CD4-positive, CD25-positive, alpha-beta regulatory T cell (primary cell): Measurements from ENCODE around the gene TNPO3. TPM values are rescaled to one million over a fixed set of nuclear protein-coding genes. Genes with fewer than 3 reads are reported as not detected.
"Not testable (repeated sequence)": the region's sequence is repeated elsewhere in the genome, so short reads cannot be mapped to it uniquely, and the experiment has no call there.

Experiments used
- ATAC-seq, 2 donors: fragments of 150-1000 bp; cut with Tn5 transposase; one replicate each; pipeline ENCODE4 v1.10.0; 2021; ENCODE audit warnings: low read depth in 2 of 2, moderate number of reproducible peaks in 2 of 2, moderate library complexity in 1 of 2
- DNase-seq, 3 donors: peaks; one replicate each; pipeline versions ENCODE4 v3.0.0 to v3.0.0-alpha.2; 2012 to 2022; ENCODE audit warnings: mixed read lengths in 1 of 3
- H3K27ac ChIP-seq: one replicate; pipeline ENCODE4 v1.7.0; 2013; ENCODE audit warnings: mild to moderate bottlenecking, low read length; ENCODE audit not compliant: insufficient read depth, poor library complexity, severe bottlenecking
- H3K27me3 ChIP-seq: one replicate; pipeline ENCODE4 v1.7.0; 2013; ENCODE audit warnings: low read length; ENCODE audit not compliant: control insufficient read depth, insufficient read depth
- H3K36me3 ChIP-seq: one replicate; pipeline ENCODE4 v1.7.0; 2013; ENCODE audit warnings: mild to moderate bottlenecking, low read length, moderate library complexity; ENCODE audit not compliant: control insufficient read depth, insufficient read depth
- H3K4me1 ChIP-seq: 2 replicates; pipeline ENCODE4 v1.7.0; 2013; ENCODE audit warnings: mild to moderate bottlenecking, low read length; ENCODE audit not compliant: insufficient read depth, control insufficient read depth, poor library complexity, severe bottlenecking
- H3K4me3 ChIP-seq: one replicate; pipeline ENCODE4 v1.7.0; 2013; ENCODE audit warnings: low read depth, mild to moderate bottlenecking, low read length, moderate library complexity
- H3K9me3 ChIP-seq, 2 experiments: 1 replicate in 1 of 2; 2 replicates in 1 of 2; pipeline ENCODE4 v1.7.0; 2013; ENCODE audit warnings: low read length in 2 of 2, mild to moderate bottlenecking in 1 of 2, moderate library complexity in 1 of 2; ENCODE audit not compliant: control insufficient read depth in 2 of 2
- H3K27ac Mint-ChIP-seq, 3 donors: one replicate each; pipeline ENCODE4 v1.8.0; 2020 to 2022; ENCODE audit warnings: mild to moderate bottlenecking in 3 of 3, mixed read lengths in 3 of 3, moderate library complexity in 2 of 3
- H3K27me3 Mint-ChIP-seq: one replicate; pipeline ENCODE4 v1.8.0; 2022; ENCODE audit warnings: mild to moderate bottlenecking, mixed read lengths
- H3K36me3 Mint-ChIP-seq: one replicate; pipeline ENCODE4 v1.8.0; 2020; ENCODE audit warnings: mixed read lengths
- H3K4me1 Mint-ChIP-seq, 4 donors: one replicate each; pipeline ENCODE4 v1.8.0; 2020 to 2022; ENCODE audit warnings: mixed read lengths in 4 of 4, mild to moderate bottlenecking in 1 of 4
- H3K4me3 Mint-ChIP-seq, 4 donors: one replicate each; pipeline ENCODE4 v1.8.0; 2020 to 2022; ENCODE audit warnings: mild to moderate bottlenecking in 4 of 4, mixed read lengths in 4 of 4, moderate library complexity in 3 of 4
- H3K9me3 Mint-ChIP-seq, 7 donors: one replicate each; pipeline ENCODE4 v1.8.0; 2020 to 2022; ENCODE audit warnings: mixed read lengths in 7 of 7, mild to moderate bottlenecking in 3 of 7, moderate library complexity in 2 of 7
- polyA plus RNA-seq, 4 donors: library from polyadenylated mRNA; unstranded; fragments of 300-500 nt; fragmentation: Illumina TruSeq; gene quantifications; one replicate each; pipeline ENCODE4 v1.2.3, GENCODE V29; 2021
- total RNA-seq: library from RNA; stranded (reverse); gene quantifications from one replicate; pipeline ENCODE4 v1.2.3, GENCODE V29; 2022

Gene TNPO3
- total and polyA plus RNA-seq, 5 donors from 2014 or later = 31.6 to 48.8 (median 36.2) TPM

- not testable (repeated sequence) for H3K4me3 Mint-ChIP-seq, H3K9me3 Mint-ChIP-seq, H3K27ac Mint-ChIP-seq, DNase-seq, ATAC-seq, H3K27ac ChIP-seq, H3K4me3 ChIP-seq, H3K27me3 ChIP-seq, H3K27me3 Mint-ChIP-seq, H3K9me3 ChIP-seq
- peaks cover 65% of the 10 kb centered on the region for H3K4me1 ChIP-seq
- H3K4me1 Mint-ChIP-seq = peaks cover 39 to 80% (median 58%) of the 10 kb centered on the region in 4 donors
- peaks cover 19% of the 10 kb centered on the region for H3K36me3 ChIP-seq
- peaks cover 26% of the 10 kb centered on the region for H3K36me3 Mint-ChIP-seq
Observed at GRCh38 chr7:129051459-129051858, 3.5 kb downstream of the TNPO3 start.

- H3K4me3 ChIP-seq = no peak overlapping the region
- H3K36me3 ChIP-seq = peaks cover 19% of the 10 kb centered on the region
- Mint-ChIP-seq H3K27me3 (no peaks in the 10 kb centered on the region), H3K4me3 (peak overlapping the region in 2 of 4 donors; percentile 32 to 41), H3K36me3 (peaks cover 32% of the 10 kb centered on the region), H3K4me1 (peaks cover 48 to 87% (median 74%) of the 10 kb centered on the region in 4 donors), H3K27ac (peak overlapping the region in 1 of 3 donors; percentile 46), H3K9me3 (no peaks in the 10 kb centered on the region)
- DNase-seq = no peak
- no peaks in the 10 kb centered on the region for H3K9me3 ChIP-seq
- ATAC-seq = no peak
- no peak overlapping the region for H3K27ac ChIP-seq
- peaks cover 66% of the 10 kb centered on the region for H3K4me1 ChIP-seq
- H3K27me3 ChIP-seq = no peaks in the 10 kb centered on the region
Observed at GRCh38 chr7:129047761-129048160, 7.2 kb downstream of the TNPO3 start.

GRCh38 chr7:129045682-129046081 is 9.2 kb downstream of the TNPO3 start:
- Mint-ChIP-seq H3K4me3 (peak overlapping the region in 3 of 4 donors; percentile 22 to 58 (median 51)), H3K36me3 (peaks cover 33% of the 10 kb centered on the region), H3K27ac (peak overlapping the region in 1 of 3 donors; percentile 82), H3K4me1 (peaks cover 61 to 94% (median 78%) of the 10 kb centered on the region in 4 donors), H3K9me3 (no peaks in the 10 kb centered on the region), H3K27me3 (no peaks in the 10 kb centered on the region)
- no peak overlapping the region for H3K4me3 ChIP-seq
- H3K9me3 ChIP-seq = no peaks in the 10 kb centered on the region
- ATAC-seq (no peak), DNase-seq (no peak)
- no peaks in the 10 kb centered on the region for H3K27me3 ChIP-seq
- H3K36me3 ChIP-seq = peaks cover 10% of the 10 kb centered on the region
- peaks cover 51% of the 10 kb centered on the region for H3K4me1 ChIP-seq
- H3K27ac ChIP-seq = no peak overlapping the region

GRCh38 chr7:129043012-129043411 is 11.9 kb downstream of the TNPO3 start:
- Histone ChIP-seq H3K36me3 (peaks cover 25% of the 10 kb centered on the region), H3K4me3 (no peak overlapping the region), H3K27me3 (no peaks in the 10 kb centered on the region), H3K27ac (no peak overlapping the region), H3K9me3 (no peaks in the 10 kb centered on the region), H3K4me1 (peaks cover 33% of the 10 kb centered on the region)
- H3K27me3 Mint-ChIP-seq = no peaks in the 10 kb centered on the region
- H3K27ac Mint-ChIP-seq = peak overlapping the region in 1 of 3 donors; percentile 14
- peak overlapping the region in 2 of 4 donors; percentile 28 to 38 for H3K4me3 Mint-ChIP-seq
- no peak for DNase-seq
- no peaks in the 10 kb centered on the region for H3K9me3 Mint-ChIP-seq
- H3K4me1 Mint-ChIP-seq = peaks cover 55 to 82% (median 70%) of the 10 kb centered on the region in 4 donors
- ATAC-seq = no peak
- peaks cover 32% of the 10 kb centered on the region for H3K36me3 Mint-ChIP-seq

GRCh38 chr7:129041142-129042085 is 13.5 kb downstream of the TNPO3 start:
- Mint-ChIP-seq H3K4me3 (peak overlapping the region in 2 of 4 donors; percentile 18 to 36), H3K27ac (peak overlapping the region; percentile 26 to 78 (median 68)), H3K27me3 (no peaks in the 10 kb centered on the region), H3K36me3 (peaks cover 34% of the 10 kb centered on the region), H3K9me3 (no peaks in the 10 kb centered on the region), H3K4me1 (peaks cover 54 to 79% (median 64%) of the 10 kb centered on the region in 4 donors)
- no peaks in the 10 kb centered on the region for H3K9me3 ChIP-seq
- H3K27ac ChIP-seq = peak overlapping the region; percentile 15
- no peaks in the 10 kb centered on the region for H3K27me3 ChIP-seq
- no peak overlapping the region for H3K4me3 ChIP-seq
- DNase-seq (no peak), ATAC-seq (no peak)
- H3K4me1 ChIP-seq = peaks cover 26% of the 10 kb centered on the region
- peaks cover 25% of the 10 kb centered on the region for H3K36me3 ChIP-seq

- peaks cover 33 to 57% (median 50%) of the 10 kb centered on the region in 4 donors for H3K4me1 Mint-ChIP-seq
- not testable (repeated sequence) for H3K27me3 Mint-ChIP-seq, ATAC-seq, DNase-seq, H3K27me3 ChIP-seq, H3K9me3 ChIP-seq, H3K27ac ChIP-seq, H3K4me3 ChIP-seq, H3K27ac Mint-ChIP-seq, H3K9me3 Mint-ChIP-seq
- H3K4me3 Mint-ChIP-seq = peak overlapping the region in 1 of 4 donors; percentile 14
- peaks cover 44% of the 10 kb centered on the region for H3K36me3 Mint-ChIP-seq
- H3K4me1 ChIP-seq = peaks cover 12% of the 10 kb centered on the region
- H3K36me3 ChIP-seq = peaks cover 36% of the 10 kb centered on the region
Observed at GRCh38 chr7:129038468-129038867, 16.4 kb downstream of the TNPO3 start.

GRCh38 chr7:129037585-129037984 is 17.3 kb downstream of the TNPO3 start:
- Histone ChIP-seq H3K4me1 (peaks cover 4% of the 10 kb centered on the region), H3K9me3 (no peaks in the 10 kb centered on the region), H3K27me3 (no peaks in the 10 kb centered on the region), H3K36me3 (peaks cover 38% of the 10 kb centered on the region), H3K27ac (no peak overlapping the region), H3K4me3 (no peak overlapping the region)
- ATAC-seq (no peak), DNase-seq (no peak)
- Mint-ChIP-seq H3K27ac (peak overlapping the region in 2 of 3 donors; percentile 68 to 89), H3K36me3 (peaks cover 48% of the 10 kb centered on the region), H3K9me3 (no peaks in the 10 kb centered on the region), H3K4me1 (peaks cover 33 to 56% (median 48%) of the 10 kb centered on the region in 4 donors), H3K4me3 (peak overlapping the region in 1 of 4 donors; percentile 5), H3K27me3 (no peaks in the 10 kb centered on the region)
